Stimulated activated CD8-positive, alpha-beta memory T cell treated with anti-CD3 and anti-CD28 coated beads, Interleukin-15, amount 100 ng/mL, for 1 hour (primary cell): ENCODE data around the gene SDHB.

ENCODE experiments used
- DNase-seq: peaks from one replicate; pipeline ENCODE4 v3.0.0-alpha.2; 2020; ENCODE audit warnings: low read depth

Gene SDHB

DNA sequence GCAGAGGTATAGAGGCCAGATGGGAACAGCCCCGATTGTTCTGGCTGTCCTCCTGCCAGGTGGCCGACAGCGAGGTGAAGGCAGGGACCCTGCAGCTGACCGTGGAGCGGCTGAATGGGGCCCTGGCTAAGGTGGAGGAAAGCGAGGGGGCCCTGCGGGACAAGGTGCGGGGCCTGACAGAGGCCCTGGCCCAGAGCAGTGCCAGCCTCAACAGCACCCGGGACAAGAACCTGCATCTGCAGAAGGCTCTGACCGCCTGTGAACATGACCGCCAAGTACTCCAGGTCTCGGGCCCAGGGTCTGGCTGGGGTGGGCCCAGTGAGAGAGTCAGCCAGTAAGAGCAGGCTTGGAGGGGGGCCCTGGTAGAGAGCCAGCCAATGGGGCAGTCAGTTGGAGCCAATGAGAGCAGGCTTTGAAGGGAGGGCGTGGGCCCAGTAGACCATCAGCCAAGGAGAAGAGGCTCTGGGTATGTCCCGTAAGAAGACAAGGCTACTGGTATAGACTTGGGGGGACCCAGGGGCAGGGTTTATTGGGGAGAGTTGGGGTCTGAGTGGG is 84.7 kb downstream of the SDHB start:
- DNase-seq: no peak
